H1 (cell line): Measurements from ENCODE around the gene TRAPPC8. TPM values are rescaled to one million over a fixed set of nuclear protein-coding genes. Genes with fewer than 3 reads are reported as not detected.

Source experiments
- CTCF ChIA-PET: fragments of 300-600 bp; sonication (Branson Sonifier 250); formaldehyde crosslinking; loops from one replicate; lab custom pipeline; 2021; ENCODE audit not compliant: partially characterized antibody; lab: Charles Lee
- POLR2A ChIA-PET: fragments of 300-600 bp; sonication (Branson Sonifier 250); formaldehyde crosslinking; loops from one replicate; lab custom pipeline; 2021; ENCODE audit warnings: inconsistent platforms; ENCODE audit not compliant: partially characterized antibody; lab: Charles Lee
- DNase-seq, 2 experiments: peaks; one replicate each; pipeline versions ENCODE4 v3.0.0 to v3.0.0-alpha.2; 2010 to 2022; ENCODE audit warnings: low spot score in 2 of 2, low read depth in 1 of 2, mixed read lengths in 1 of 2
- FAIRE-seq: peaks from 2 replicates; lab custom pipeline; 2011; peaks lifted over from hg19 to GRCh38; lab: Jason Lieb, UNC
- H2AFZ ChIP-seq: 2 replicates; pipeline ENCODE4 v1.8.1; 2012; ENCODE audit warnings: low read length, inconsistent platforms
- H2AK5ac ChIP-seq: 2 replicates; pipeline ENCODE4 v1.6.1; 2013; ENCODE audit warnings: low read depth, low read length
- H2BK120ac ChIP-seq: replicated peaks from 2 replicates; pipeline ENCODE3; 2013; ENCODE audit warnings: low read depth, low read length, inconsistent platforms
- H2BK12ac ChIP-seq: 2 replicates; pipeline ENCODE4 v1.6.1; 2013; ENCODE audit warnings: low read depth, low read length
- H2BK15ac ChIP-seq: 2 replicates; pipeline ENCODE4 v1.6.1; 2013; ENCODE audit warnings: low read length
- H2BK20ac ChIP-seq: 2 replicates; pipeline ENCODE4 v1.6.1; 2013; ENCODE audit warnings: low read length
- H2BK5ac ChIP-seq: 2 replicates; pipeline ENCODE4 v1.6.1; 2013; ENCODE audit warnings: low read depth, low read length
- H3K14ac ChIP-seq: 2 replicates; pipeline ENCODE4 v1.6.1; 2013; ENCODE audit warnings: inconsistent platforms; ENCODE audit not compliant: insufficient read length
- H3K18ac ChIP-seq: 2 replicates; pipeline ENCODE4 v1.6.1; 2013; ENCODE audit warnings: low read length; ENCODE audit errors: extremely low read depth
- H3K23ac ChIP-seq: 2 replicates; pipeline ENCODE4 v1.6.1; 2013; ENCODE audit warnings: inconsistent platforms; ENCODE audit not compliant: insufficient read length
- H3K23me2 ChIP-seq: 2 replicates; pipeline ENCODE4 v1.6.1; 2013; ENCODE audit warnings: low read depth, low read length
- H3K27ac ChIP-seq: 2 replicates; pipeline ENCODE4 v1.6.1; 2011; ENCODE audit warnings: low read depth, low read length, inconsistent platforms
- H3K27me3 ChIP-seq, 4 experiments: replicated peaks in 1 of 4; 1 replicate in 1 of 4; 2 replicates in 3 of 4; pipeline versions ENCODE4 v1.6.1 to v1.8.1; 2011 to 2013; ENCODE audit warnings: low read length in 3 of 4, mild to moderate bottlenecking in 3 of 4, inconsistent platforms in 2 of 4, mixed read lengths in 2 of 4, moderate library complexity in 1 of 4; ENCODE audit not compliant: control insufficient read depth in 3 of 4, insufficient read depth in 3 of 4; ENCODE audit errors: extremely low read depth in 1 of 4
- H3K36me3 ChIP-seq, 4 experiments: 2 replicates each; pipeline versions ENCODE4 v1.6.1 to v1.8.1; 2011 to 2013; ENCODE audit warnings: mild to moderate bottlenecking in 4 of 4, low read length in 3 of 4, moderate library complexity in 2 of 4, control low read depth in 1 of 4, inconsistent platforms in 1 of 4; ENCODE audit not compliant: insufficient read depth in 4 of 4, control insufficient read depth in 2 of 4
- H3K4ac ChIP-seq: replicated peaks from 2 replicates; pipeline ENCODE3; 2013; ENCODE audit warnings: low read length, low read depth, mixed read lengths, inconsistent platforms; ENCODE audit not compliant: insufficient read length
- H3K4me1 ChIP-seq, 4 experiments: replicated peaks in 1 of 4; 1 replicate in 1 of 4; 2 replicates in 3 of 4; pipeline versions ENCODE4 v1.6.1 to v1.8.1; 2011 to 2013; ENCODE audit warnings: low read length in 3 of 4, inconsistent platforms in 2 of 4, mixed read lengths in 1 of 4; ENCODE audit not compliant: insufficient read depth in 4 of 4, control insufficient read depth in 3 of 4
- H3K4me2 ChIP-seq, 2 experiments: 2 replicates each; pipeline versions ENCODE4 v1.6.1 to v1.8.1; 2011 to 2013; ENCODE audit warnings: low read depth in 2 of 2, low read length in 2 of 2, control low read depth in 1 of 2, inconsistent platforms in 1 of 2, mild to moderate bottlenecking in 1 of 2; ENCODE audit not compliant: insufficient read depth in 1 of 2
- H3K4me3 ChIP-seq, 4 experiments: fragments of 200-600, 300-600 bp in 1 of 4; sonication (generic), shearing (Covaris generic), sonication (Bioruptor Twin) in 1 of 4; 2 replicates each; pipeline versions ENCODE4 v1.5.1 to v1.8.1; 2011 to 2016; ENCODE audit warnings: low read length in 4 of 4, low read depth in 3 of 4, control low read depth in 2 of 4, inconsistent platforms in 2 of 4, mild to moderate bottlenecking in 2 of 4, mixed read lengths in 1 of 4, moderate library complexity in 1 of 4; ENCODE audit not compliant: insufficient read depth in 2 of 4; ENCODE audit errors: extremely low read depth in 1 of 4
- H3K56ac ChIP-seq: replicated peaks from 2 replicates; pipeline ENCODE3; 2013; ENCODE audit warnings: low read depth, mild to moderate bottlenecking, mixed read lengths, low read length, inconsistent platforms; ENCODE audit not compliant: insufficient read length
- H3K79me1 ChIP-seq: 2 replicates; pipeline ENCODE4 v1.6.1; 2013; ENCODE audit warnings: low read depth, low read length, control low read depth
- H3K79me2 ChIP-seq, 2 experiments: 2 replicates each; pipeline versions ENCODE4 v1.6.1 to v1.8.1; 2012 to 2013; ENCODE audit warnings: low read length in 2 of 2, mild to moderate bottlenecking in 2 of 2, inconsistent platforms in 1 of 2; ENCODE audit not compliant: insufficient read depth in 2 of 2, control insufficient read depth in 1 of 2
- H3K9ac ChIP-seq, 4 experiments: replicated peaks in 1 of 4; 1 replicate in 1 of 4; 2 replicates in 3 of 4; pipeline versions ENCODE4 v1.6.1 to v1.8.1; 2011 to 2013; ENCODE audit warnings: low read depth in 3 of 4, low read length in 3 of 4, control low read depth in 2 of 4, mild to moderate bottlenecking in 2 of 4, moderate library complexity in 2 of 4, inconsistent platforms in 1 of 4; ENCODE audit errors: extremely low read depth in 1 of 4
- H3K9me3 ChIP-seq, 2 experiments: 2 replicates each; pipeline versions ENCODE4 v1.6.1 to v1.8.1; 2012 to 2013; ENCODE audit warnings: mild to moderate bottlenecking in 2 of 2, moderate library complexity in 2 of 2, control low read depth in 1 of 2, inconsistent platforms in 1 of 2, low read depth in 1 of 2, low read length in 1 of 2, mixed read lengths in 1 of 2; ENCODE audit not compliant: insufficient read depth in 2 of 2
- H4K20me1 ChIP-seq, 2 experiments: replicated peaks in 1 of 2; 2 replicates each; pipeline versions ENCODE3 to v1.8.1; 2011 to 2013; ENCODE audit warnings: inconsistent platforms in 2 of 2, low read length in 2 of 2, mild to moderate bottlenecking in 1 of 2; ENCODE audit not compliant: insufficient read depth in 2 of 2, control insufficient read depth in 1 of 2
- H4K5ac ChIP-seq: 2 replicates; pipeline ENCODE4 v1.6.1; 2013; ENCODE audit warnings: low read length, low read depth, mixed read lengths, inconsistent platforms; ENCODE audit not compliant: insufficient read length
- H4K8ac ChIP-seq: 2 replicates; pipeline ENCODE4 v1.8.0; 2013; ENCODE audit warnings: mild to moderate bottlenecking, moderate library complexity, low read length, inconsistent platforms; ENCODE audit not compliant: insufficient read depth; ENCODE audit errors: extremely low read depth
- H4K91ac ChIP-seq: replicated peaks from 2 replicates; pipeline ENCODE3; 2013; ENCODE audit warnings: low read length, mixed read lengths, inconsistent platforms; ENCODE audit not compliant: insufficient read length
- CTBP2 ChIP-seq: IDR thresholded peaks from 2 replicates; pipeline ENCODE4 v1.7.0; 2011; ENCODE audit warnings: borderline replicate concordance, mild to moderate bottlenecking, moderate library complexity, mixed read lengths, low read length; ENCODE audit not compliant: insufficient read depth, insufficient read length
- JUN ChIP-seq: IDR thresholded peaks from 2 replicates; pipeline ENCODE4 v1.6.1; 2011; ENCODE audit warnings: low read depth, mild to moderate bottlenecking, improper control_type of control experiment, low read length
- SRF ChIP-seq: IDR thresholded peaks from 2 replicates; pipeline ENCODE4 v1.6.1; 2011; ENCODE audit warnings: mild to moderate bottlenecking, low read depth, low read length, moderate library complexity
- WGBS, 2 experiments: shearing (Covaris generic) in 1 of 2; methylation state at CpG; one replicate each; pipeline versions ENCODE4 v1.1.6 to v1.1.7; 2013 to 2015; ENCODE audit warnings: low lambda C conversion rate in 2 of 2, mixed read lengths in 2 of 2, inconsistent platforms in 1 of 2, low coverage in 1 of 2, missing lambda C conversion rate in 1 of 2; ENCODE audit not compliant: insufficient replicate concordance in 2 of 2, insufficient coverage in 1 of 2, insufficient read length in 1 of 2; ENCODE audit errors: extremely low coverage in 1 of 2, missing lambda C conversion rate in 1 of 2; 5-methylcytosine and 5-hydroxymethylcytosine counted together
- polyA plus RNA-seq, 7 experiments: library from polyadenylated mRNA; depleted of rRNA in 3 of 7; stranded (reverse) in 5 of 7; unstranded in 2 of 7; fragments of >200 nt in 5 of 7; fragments of 200-250 nt in 2 of 7; gene quantifications; 1 replicate in 5 of 7; 2 replicates in 1 of 7; 4 replicates in 1 of 7; pipeline versions ENCODE4 v1.2.1 to v1.2.3, GENCODE V29; 2011 to 2013; ENCODE audit warnings: missing spikeins in 2 of 7, mixed read lengths in 2 of 7
- total RNA-seq: library from RNA; stranded (reverse); fragmentation: NEBNext Ultra II Directional; extraction: Animal tissue kit (Norgen Biotek cat#: 25700); gene quantifications from 2 replicates; pipeline ENCODE4 v1.2.1, GENCODE V29; 2021

TRAPPC8 gene
- total and polyA plus RNA-seq, 2 of the 8 experiments (the other 6 are each of a cell fraction or from before 2014, with no cell fraction given): 43.6 to 56.5 TPM

GRCh38 chr18:31835528-31836133 is 107.3 kb downstream of the TRAPPC8 start:
- Histone ChIP-seq H3K4me3 (no peak overlapping the region), H3K18ac (no peak overlapping the region), H3K4me1 (peaks cover 0 to 4% (median 0%) of the 10 kb centered on the region in 4 experiments; a peak in 1 of 7 replicates), H3K36me3 (peaks cover 0 to 57% (median 18%) of the 10 kb centered on the region in 4 experiments), H3K9ac (no peak overlapping the region), H2AFZ (no peak overlapping the region), H2BK15ac (no peak overlapping the region), H2BK20ac (no peak overlapping the region), H3K23ac (no peak overlapping the region), H2BK120ac (no peak overlapping the region), H4K8ac (no peak overlapping the region), H3K23me2 (no peaks in the 10 kb centered on the region), H3K56ac (no peak overlapping the region), H3K27me3 (no peaks in the 10 kb centered on the region), H4K20me1 (no peaks in the 10 kb centered on the region), H2BK5ac (no peak overlapping the region), H4K5ac (no peak overlapping the region), H2AK5ac (no peak overlapping the region), H3K9me3 (no peaks in the 10 kb centered on the region), H3K4me2 (no peak overlapping the region)
- DNase-seq (no peak), FAIRE-seq (no peak)
- ChIA-PET POLR2A (no interaction called here), CTCF (interaction anchor here (0.7 kb wide), 1 partner anchor 290 kb away, joined by 3 read pairs; no protein-coding TSS in a partner anchor)
- 94% methylated on average over 4 of the region's 4 CpGs; no CpG with 5 or more reads in 1 of the 2 experiments for WGBS, 2 experiments
- no peak for TF ChIP-seq JUN
- TF ChIP-seq CTBP2: no peak
- TF ChIP-seq SRF: no peak
- TF ChIP-seq, all 59 proteins: peak for 0
- Histone ChIP-seq H3K4ac (no peak overlapping the region), H3K79me2 (no peaks in the 10 kb centered on the region), H2BK12ac (no peak overlapping the region), H3K14ac (no peak overlapping the region), H3K79me1 (no peaks in the 10 kb centered on the region), H3K27ac (no peak overlapping the region), H4K91ac (no peak overlapping the region)
